Upper lobe of left lung (tissue), 4 donors: ENCODE measurements around the gene CRELD2.

Experiments used
- CTCF ChIP-seq, 6 experiments: fragments of 450-650 bp in 4 of 6; fragments of 200-600 bp in 2 of 6; sonication (generic) in 2 of 6; IDR thresholded peaks; one replicate each; pipeline ENCODE4 v1.5.1; 2016 to 2019; ENCODE audit warnings: antibody characterized with exemption in 6 of 6
- EP300 ChIP-seq, 4 donors: sonication (generic); formaldehyde crosslinking; IDR thresholded peaks; one replicate each; pipeline ENCODE4 v1.5.1; 2017; ENCODE audit warnings: antibody characterized with exemption in 4 of 4, control low read depth in 2 of 4

- TF ChIP-seq CTCF (IDR thresholded peaks at IDR 0.05) (no peak), EP300 (IDR thresholded peaks at IDR 0.05) (no peak)
Observed at GRCh38 chr22:49928555-49929210, 10.2 kb downstream of the CRELD2 start.
